ENCODE results near the gene IRS2. TPM values are rescaled to one million over a fixed set of nuclear protein-coding genes. Genes with fewer than 3 reads are reported as not detected.

The IRS2 gene
- total and polyA plus RNA-seq, 2 experiments from 2014 or later: 3.6 to 14.5 TPM

DNA sequence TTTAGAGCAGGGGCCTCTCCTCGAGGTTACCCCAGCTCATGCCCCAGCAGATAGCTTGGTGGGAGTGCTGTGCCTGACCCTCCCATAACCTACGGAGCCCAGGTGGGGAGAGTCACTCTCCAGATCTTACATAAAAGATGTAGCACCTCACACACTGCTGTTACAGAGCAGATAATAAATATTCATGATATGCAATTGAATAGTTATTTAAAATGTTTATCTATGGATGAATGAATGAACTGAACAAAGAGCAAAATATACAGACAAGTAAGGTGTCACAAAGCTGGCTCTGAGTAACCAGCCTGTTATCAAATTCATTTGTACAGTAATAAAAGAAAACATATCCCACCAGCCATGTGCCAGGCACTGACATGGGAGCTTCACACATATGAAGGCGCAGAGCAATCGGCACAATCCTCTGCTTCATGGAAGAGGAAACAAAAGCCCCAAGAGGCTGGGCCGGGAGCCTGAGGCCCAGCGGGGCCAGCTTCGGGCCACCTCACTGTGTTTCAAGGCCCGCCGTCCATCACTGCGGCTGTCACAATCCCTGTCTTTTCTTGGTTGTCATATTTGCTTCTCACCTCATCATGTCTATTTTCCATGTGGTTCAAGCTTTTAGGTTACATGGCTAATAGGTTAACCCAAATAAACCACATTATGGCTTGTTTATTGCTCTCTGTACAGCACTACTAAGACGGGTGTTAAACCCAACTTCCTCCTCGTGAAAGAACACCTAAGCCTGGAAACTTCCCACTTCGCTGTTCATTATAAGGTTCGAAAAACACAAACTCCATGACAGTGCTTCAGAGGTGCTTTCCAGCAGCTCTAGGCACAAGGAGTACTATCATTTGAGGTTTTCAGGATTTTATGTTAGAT lies 78.4 kb downstream of the IRS2 start:
- H3K27ac ChIP-seq (ENCODE audit: low read depth): no peak overlapping the region

More for the DNA sequence above, 78.4 kb downstream of the IRS2 start:
- no peaks in the 10 kb centered on the region for H4K20me1 ChIP-seq (replicated peaks; ENCODE audit: insufficient read depth)
- no peaks in the 10 kb centered on the region for H3K27me3 ChIP-seq (ENCODE audit: insufficient read depth)
- H2AFZ ChIP-seq: no peak overlapping the region
- H3K4me3 Mint-ChIP-seq: no peak overlapping the region
- no peaks in the 10 kb centered on the region for H3F3A ChIP-seq (replicated peaks; ENCODE audit: low read depth)
- H3K4me1 Mint-ChIP-seq: peaks cover 8% of the 10 kb centered on the region
- 0 out of 2 replicates have a peak, but pooled peaks cover 2% of the 10 kb centered on the region for H3K9me2 ChIP-seq (ENCODE audit: insufficient read depth)
- ATAC-seq: no peak
- H3K4me2 ChIP-seq: no peak overlapping the region
- no peak for DNase-seq (ENCODE audit: low spot score)
- peaks cover 12% of the 10 kb centered on the region for H3K9me3 Mint-ChIP-seq
- peaks cover 2% of the 10 kb centered on the region for H3K27me3 Mint-ChIP-seq (ENCODE audit: insufficient read depth, low read depth, poor library complexity)
- peaks cover 11% of the 10 kb centered on the region for H3K36me3 Mint-ChIP-seq (ENCODE audit: low read depth)
- H3K27ac Mint-ChIP-seq: no peak overlapping the region
- H3K4me3 ChIP-seq: no peak overlapping the region
- H3K4me1 ChIP-seq (ENCODE audit: insufficient read depth): no peaks in the 10 kb centered on the region
- H3K79me2 ChIP-seq (replicated peaks; ENCODE audit: insufficient read depth): no peaks in the 10 kb centered on the region
- no peaks in the 10 kb centered on the region for H3K36me3 ChIP-seq (ENCODE audit: insufficient read depth)
- TF ChIP-seq, protein P1, sequence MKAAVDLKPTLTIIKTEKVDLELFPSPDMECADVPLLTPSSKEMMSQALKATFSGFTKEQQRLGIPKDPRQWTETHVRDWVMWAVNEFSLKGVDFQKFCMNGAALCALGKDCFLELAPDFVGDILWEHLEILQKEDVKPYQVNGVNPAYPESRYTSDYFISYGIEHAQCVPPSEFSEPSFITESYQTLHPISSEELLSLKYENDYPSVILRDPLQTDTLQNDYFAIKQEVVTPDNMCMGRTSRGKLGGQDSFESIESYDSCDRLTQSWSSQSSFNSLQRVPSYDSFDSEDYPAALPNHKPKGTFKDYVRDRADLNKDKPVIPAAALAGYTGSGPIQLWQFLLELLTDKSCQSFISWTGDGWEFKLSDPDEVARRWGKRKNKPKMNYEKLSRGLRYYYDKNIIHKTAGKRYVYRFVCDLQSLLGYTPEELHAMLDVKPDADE (IDR thresholded peaks at IDR 0.05): no peak
- TF ChIP-seq POLR2AphosphoS5 (IDR thresholded peaks at IDR 0.05; ENCODE audit: low read depth) (no peak), ZNF331 (CRISPR knock-in tag; IDR thresholded peaks at IDR 0.05; ENCODE audit: low read depth) (no peak), ZNF462 (CRISPR knock-in tag; IDR thresholded peaks at IDR 0.05) (no peak), CTCF (conservative IDR thresholded peaks at IDR 0.05; ENCODE audit: low read depth in 2 of 2) (no peak), ZNF114 (CRISPR knock-in tag; IDR thresholded peaks at IDR 0.05) (no peak)

Data from GM23338 (cell line).